GM12875 (cell line): ENCODE data around the gene MAST4.

ENCODE experiments used
- H3K4me3 ChIP-seq: one replicate; pipeline ENCODE4 v1.5.1; 2011; ENCODE audit warnings: low read depth, low read length, control low read depth
- CTCF ChIP-seq: IDR thresholded peaks from 2 replicates; pipeline ENCODE4 v1.5.1; 2011; ENCODE audit warnings: low read depth, mild to moderate bottlenecking, control low read depth, inconsistent platforms, low read length, moderate library complexity, borderline replicate concordance; ENCODE audit not compliant: insufficient read depth

The MAST4 gene

GRCh38 chr5:66897356-66897755, 301.2 kb downstream of the MAST4 start:
- TF ChIP-seq CTCF, result no peak
- no peak overlapping the region for H3K4me3 ChIP-seq

DNA sequence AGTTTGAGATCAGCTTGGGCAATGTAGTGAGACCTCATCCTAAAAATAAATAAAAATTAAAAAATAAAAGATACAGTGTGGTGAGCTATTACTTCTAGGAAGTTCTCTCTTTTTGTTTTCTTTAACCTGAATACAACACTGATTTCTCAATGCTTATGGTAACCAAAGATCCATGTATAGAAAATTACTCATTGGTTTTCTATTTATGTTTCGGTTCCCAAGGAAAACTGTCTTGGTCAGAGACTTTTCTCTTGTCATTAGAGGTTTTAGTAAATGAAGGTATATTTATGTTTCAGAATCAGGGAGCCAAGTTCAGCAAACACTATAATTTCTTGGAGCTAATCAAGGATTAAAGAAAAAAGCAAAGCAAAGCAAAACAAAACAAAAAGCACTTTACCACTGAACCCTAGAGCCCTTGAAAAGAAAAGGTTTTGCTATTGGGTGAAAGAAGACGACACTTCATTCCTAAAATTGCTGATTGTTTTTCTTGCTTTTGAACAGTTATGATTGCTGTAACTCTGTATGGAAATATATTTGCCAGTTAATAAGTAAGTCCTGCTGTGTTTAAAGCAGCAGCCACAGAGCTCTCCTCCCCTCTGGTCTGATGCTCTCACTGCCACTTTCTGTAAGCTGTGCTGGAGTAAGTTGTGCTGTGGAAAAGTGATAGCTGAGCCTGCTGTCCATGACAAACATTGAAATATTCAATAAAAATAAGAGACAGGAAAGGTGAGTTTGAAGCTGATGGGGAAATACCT, 302.2 kb downstream of the MAST4 start:
- TF ChIP-seq CTCF, result no peak
- no peak overlapping the region for H3K4me3 ChIP-seq

GRCh38 chr5:66903218-66903617, 307.0 kb downstream of the MAST4 start:
- no peak for TF ChIP-seq CTCF

DNA sequence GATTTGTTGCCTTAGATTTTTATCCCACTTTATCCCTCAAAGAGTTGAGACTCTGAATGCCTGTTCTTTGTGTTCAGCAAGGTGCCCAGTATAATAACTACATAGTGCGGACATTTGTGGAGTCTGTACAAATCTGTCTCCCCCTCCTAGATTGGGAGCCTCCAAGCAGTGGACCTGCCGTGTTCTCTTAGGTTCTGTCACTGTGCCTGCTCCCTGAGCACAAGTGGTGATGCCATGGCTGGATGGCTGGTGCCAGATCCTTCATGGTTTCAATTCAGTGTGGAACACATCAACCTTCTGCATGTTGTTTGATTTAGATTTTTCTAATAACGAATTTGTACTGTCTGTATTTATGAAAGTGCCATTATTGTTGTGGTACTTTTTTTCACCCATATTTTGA, 307.5 kb downstream of the MAST4 start:
- no peak for TF ChIP-seq CTCF
- no peak overlapping the region for H3K4me3 ChIP-seq

More at GRCh38 chr5:66903218-66903617, 307.0 kb downstream of the MAST4 start:
- no peak overlapping the region for H3K4me3 ChIP-seq

GRCh38 chr5:66904189-66904588, 308.0 kb downstream of the MAST4 start:
- TF ChIP-seq CTCF, result no peak
- H3K4me3 ChIP-seq, result no peak overlapping the region

DNA sequence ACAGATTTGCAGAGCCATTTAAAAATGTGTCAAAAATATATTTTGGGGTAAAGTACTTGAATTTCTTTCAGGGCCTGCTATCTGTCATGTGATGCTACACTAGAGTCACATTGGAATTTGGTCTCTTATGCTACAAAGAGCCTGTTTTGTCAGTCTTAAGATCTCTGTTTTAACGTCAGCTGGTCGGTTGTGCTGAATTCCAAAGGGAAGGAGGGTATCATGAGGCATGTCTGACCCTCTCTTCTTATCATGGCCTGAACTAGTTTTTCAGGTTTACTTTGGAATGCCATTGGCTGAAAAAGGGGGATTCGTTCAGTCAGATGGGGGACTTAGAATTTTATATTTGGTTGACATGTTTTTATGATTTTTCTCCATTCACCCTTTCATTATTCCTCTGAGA, 309.8 kb downstream of the MAST4 start:
- no peak for TF ChIP-seq CTCF
- no peak overlapping the region for H3K4me3 ChIP-seq

- no peak for TF ChIP-seq CTCF
- H3K4me3 ChIP-seq, result no peak overlapping the region
These were observed 312.0 kb downstream of the MAST4 start for GRCh38 chr5:66908230-66908629.
